ENCODE results near the gene TNRC6B.
A peak's percentile ranks its signal among the peaks of the same experiment; 100 is the strongest.
"Not testable (repeated sequence)": the region's sequence is repeated elsewhere in the genome, so short reads cannot be mapped to it uniquely, and the experiment has no call there.

TNRC6B gene

DNA sequence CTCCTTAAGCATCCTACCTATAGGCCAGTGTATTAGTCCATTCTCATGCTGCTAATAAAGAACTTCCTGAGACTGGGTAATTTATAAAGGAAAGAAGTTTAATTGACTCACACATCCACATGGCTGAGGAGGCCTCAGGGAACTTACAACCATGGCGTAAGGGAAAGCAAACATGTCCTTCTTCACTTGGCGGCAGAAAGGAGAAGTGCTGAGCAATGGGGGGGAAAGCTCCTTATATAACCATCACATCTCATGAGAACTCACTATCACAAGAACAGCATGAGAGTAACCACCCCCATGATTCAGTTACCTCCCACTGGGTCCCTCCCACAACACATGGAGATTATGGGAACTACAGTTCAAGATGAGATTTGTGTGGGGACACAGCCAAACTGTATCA is 12.2 kb upstream of the TNRC6B start:
- peak in 1 of 2 experiments; percentile 44 for DNase-seq (ENCODE audit: low read depth in 1 of 2, low spot score in 1 of 2)
- H3K27ac ChIP-seq (replicated peaks); H3K27me3 ChIP-seq (ENCODE audit: insufficient read depth, poor library complexity, severe bottlenecking); H3K4me3 ChIP-seq (replicated peaks; ENCODE audit: insufficient read depth, low read length): not testable (repeated sequence)
- TF ChIP-seq SPI1 (IDR thresholded peaks at IDR 0.05; ENCODE audit: borderline replicate concordance, low read depth), result peak; percentile 75

GRCh38 chr22:40175611-40176244 is 2.0 kb upstream of the TNRC6B start:
- TF ChIP-seq, protein P1, sequence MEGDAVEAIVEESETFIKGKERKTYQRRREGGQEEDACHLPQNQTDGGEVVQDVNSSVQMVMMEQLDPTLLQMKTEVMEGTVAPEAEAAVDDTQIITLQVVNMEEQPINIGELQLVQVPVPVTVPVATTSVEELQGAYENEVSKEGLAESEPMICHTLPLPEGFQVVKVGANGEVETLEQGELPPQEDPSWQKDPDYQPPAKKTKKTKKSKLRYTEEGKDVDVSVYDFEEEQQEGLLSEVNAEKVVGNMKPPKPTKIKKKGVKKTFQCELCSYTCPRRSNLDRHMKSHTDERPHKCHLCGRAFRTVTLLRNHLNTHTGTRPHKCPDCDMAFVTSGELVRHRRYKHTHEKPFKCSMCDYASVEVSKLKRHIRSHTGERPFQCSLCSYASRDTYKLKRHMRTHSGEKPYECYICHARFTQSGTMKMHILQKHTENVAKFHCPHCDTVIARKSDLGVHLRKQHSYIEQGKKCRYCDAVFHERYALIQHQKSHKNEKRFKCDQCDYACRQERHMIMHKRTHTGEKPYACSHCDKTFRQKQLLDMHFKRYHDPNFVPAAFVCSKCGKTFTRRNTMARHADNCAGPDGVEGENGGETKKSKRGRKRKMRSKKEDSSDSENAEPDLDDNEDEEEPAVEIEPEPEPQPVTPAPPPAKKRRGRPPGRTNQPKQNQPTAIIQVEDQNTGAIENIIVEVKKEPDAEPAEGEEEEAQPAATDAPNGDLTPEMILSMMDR (IDR thresholded peaks at IDR 0.05; ENCODE audit: insufficient read depth, low read length), result no peak
- TF ChIP-seq GABPA (IDR thresholded peaks at IDR 0.05; ENCODE audit: low read depth) (no peak), REST (IDR thresholded peaks at IDR 0.05; ENCODE audit: insufficient replicate concordance, low read depth) (no peak), SPI1 (IDR thresholded peaks at IDR 0.05; ENCODE audit: borderline replicate concordance, low read depth) (no peak), POLR2AphosphoS5 (IDR thresholded peaks at IDR 0.05; ENCODE audit: low read depth) (no peak)
- H3K27ac ChIP-seq (replicated peaks), result no peak overlapping the region
- no peak overlapping the region for H3K4me3 ChIP-seq (replicated peaks; ENCODE audit: insufficient read depth, low read length)
- DNase-seq (ENCODE audit: low read depth in 1 of 2, low spot score in 1 of 2), result no peak
- H3K27me3 ChIP-seq (ENCODE audit: insufficient read depth, poor library complexity, severe bottlenecking), result no peaks in the 10 kb centered on the region

DNA sequence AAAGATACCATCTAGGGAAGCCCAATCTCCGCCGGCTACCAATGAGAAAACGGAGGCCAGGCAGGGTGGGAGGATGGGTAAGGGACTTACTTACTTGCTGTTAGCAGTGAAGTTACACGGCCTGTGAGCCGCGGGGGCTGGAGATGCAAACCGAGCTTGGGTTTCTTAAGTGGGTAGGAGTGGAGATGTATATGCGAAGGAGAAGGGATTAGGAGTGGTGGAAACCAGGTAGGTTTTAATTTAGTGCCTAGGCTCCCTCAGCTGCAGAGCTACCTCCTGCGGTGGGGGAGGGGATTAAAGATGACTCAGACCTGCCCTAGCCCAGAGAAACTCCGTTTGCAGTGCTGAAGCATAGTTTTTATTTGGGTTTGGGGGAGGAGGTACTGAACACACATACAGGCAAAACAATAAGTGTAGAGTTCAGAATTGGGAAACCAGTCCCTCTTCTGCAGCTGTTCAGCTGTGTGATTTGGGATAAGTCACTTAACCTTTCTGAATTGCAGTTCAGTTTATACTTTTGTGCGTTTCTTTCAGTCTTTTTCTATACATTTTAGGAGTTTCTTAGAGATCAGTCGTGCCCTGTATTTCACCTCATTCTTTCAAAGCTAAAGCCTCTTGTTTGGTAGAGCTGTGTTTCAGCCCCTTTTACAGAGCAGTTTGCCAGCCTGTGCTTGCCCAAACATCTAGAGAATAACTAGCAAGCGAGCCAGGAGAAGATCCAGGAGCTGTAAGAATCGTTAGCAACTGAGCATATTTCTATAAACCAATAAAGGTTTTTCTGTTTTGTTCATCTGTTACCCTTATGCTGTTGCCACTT is 596 bp upstream of the TNRC6B start:
- Histone ChIP-seq H3K4me3 (replicated peaks; ENCODE audit: insufficient read depth, low read length) (peak overlapping the region; percentile 36), H3K27me3 (ENCODE audit: insufficient read depth, poor library complexity, severe bottlenecking) (no peaks in the 10 kb centered on the region), H3K27ac (replicated peaks) (peak overlapping the region; percentile 67)
- peak; percentile 57 to 70 for DNase-seq (ENCODE audit: low read depth in 1 of 2, low spot score in 1 of 2)
- TF ChIP-seq SPI1 (IDR thresholded peaks at IDR 0.05; ENCODE audit: borderline replicate concordance, low read depth), result no peak
- no peak for TF ChIP-seq GABPA (IDR thresholded peaks at IDR 0.05; ENCODE audit: low read depth)
- TF ChIP-seq, protein P1 (IDR thresholded peaks at IDR 0.05; ENCODE audit: insufficient read depth, low read length), result no peak
- TF ChIP-seq REST (IDR thresholded peaks at IDR 0.05; ENCODE audit: insufficient replicate concordance, low read depth), result no peak
- TF ChIP-seq POLR2AphosphoS5 (IDR thresholded peaks at IDR 0.05; ENCODE audit: low read depth), result no peak

All from HL-60 (cell line).